ENCODE measurements around the gene WWOX.

- TF ChIP-seq BHLHE40 (IDR thresholded peaks at IDR 0.05; ENCODE audit: low read depth, low read length): no peak
- peak; percentile 70; the same call in 1 of the 2 replicates for TF ChIP-seq CTCF (conservative IDR thresholded peaks at IDR 0.05; ENCODE audit: low read depth, low read length)
- no peak for TF ChIP-seq MAFK (IDR thresholded peaks at IDR 0.05; ENCODE audit: low read depth, low read length)
- no peak for TF ChIP-seq MXI1 (IDR thresholded peaks at IDR 0.05; ENCODE audit: borderline replicate concordance, low read depth, low read length)
- TF ChIP-seq RAD21 (IDR thresholded peaks at IDR 0.05; ENCODE audit: low read length): no peak
- no peak for TF ChIP-seq SMC3 (IDR thresholded peaks at IDR 0.05; ENCODE audit: low read depth, low read length)
- TF ChIP-seq RFX5 (IDR thresholded peaks at IDR 0.05; ENCODE audit: low read depth, low read length): no peak
- no peak for TF ChIP-seq POLR2A (IDR thresholded peaks at IDR 0.05; ENCODE audit: low read depth, low read length)
- no peak for TF ChIP-seq CEBPB (IDR thresholded peaks at IDR 0.05; ENCODE audit: low read depth, low read length)
- no peak for TF ChIP-seq USF2 (IDR thresholded peaks at IDR 0.05; ENCODE audit: low read depth, low read length)
These were observed 636 bp downstream of the WWOX start for GRCh38 chr16:78100112-78100467.
